GM21526 (cell line): ENCODE measurements around the gene IGSF9B.

Experiments
- ATAC-seq: cut with Tn5 transposase; IDR thresholded peaks from one replicate; pipeline ENCODE4 v1.9.1; 2021; ENCODE audit warnings: moderate library complexity; ENCODE audit not compliant: unreplicated experiment, low FRiP score

IGSF9B gene

DNA sequence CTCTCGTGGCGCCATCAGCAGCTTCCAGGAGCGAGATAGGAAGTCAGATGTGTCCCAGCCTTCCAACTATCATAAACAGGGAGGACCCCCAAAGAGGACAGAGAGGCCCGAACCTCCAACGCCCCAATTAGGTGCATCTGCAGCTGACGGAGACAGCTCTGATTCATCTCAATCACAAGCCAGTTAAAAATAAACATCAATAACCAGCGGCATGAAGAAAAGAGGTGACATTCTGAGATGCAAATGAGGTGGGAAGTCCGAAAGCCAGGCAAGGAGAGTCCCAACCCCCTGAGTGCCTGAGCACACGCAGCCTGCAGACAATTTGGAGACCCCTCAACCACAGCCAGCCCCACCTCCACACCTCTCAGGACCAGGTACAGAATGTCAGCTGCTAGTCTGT lies 28.1 kb upstream of the IGSF9B start:
- no peak for ATAC-seq

DNA sequence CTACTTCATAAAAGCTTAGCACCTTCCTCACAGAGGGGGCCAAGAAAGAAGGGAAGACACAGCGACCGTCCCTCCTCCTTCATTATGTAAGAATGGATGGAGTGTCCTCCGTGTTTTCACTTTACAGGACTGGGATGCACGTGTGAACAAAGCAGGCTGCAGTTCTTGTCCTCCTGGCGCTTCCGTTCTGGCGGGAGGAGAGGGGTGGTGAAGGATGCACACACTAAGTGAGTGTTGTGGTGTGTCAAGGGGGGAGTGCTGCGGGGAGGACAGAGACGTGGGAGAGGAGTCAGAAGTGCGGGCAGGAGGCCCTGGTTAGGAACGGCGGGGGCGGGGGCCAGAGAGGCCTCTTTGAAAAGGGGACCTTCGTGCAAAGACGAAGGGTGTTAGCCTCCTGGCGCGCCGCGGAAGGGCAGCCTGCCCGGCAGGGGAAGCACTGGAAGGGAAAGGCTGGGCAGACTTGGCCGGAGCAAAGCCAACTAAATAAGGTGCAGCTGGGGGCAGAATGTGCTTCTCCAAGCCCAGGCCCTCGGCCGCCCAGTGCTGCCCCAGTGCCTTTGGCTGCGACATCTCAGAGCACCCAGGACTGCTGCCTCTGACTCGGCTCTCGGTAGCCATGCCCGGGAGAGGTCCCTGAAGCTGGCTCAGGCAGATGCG lies 27.0 kb upstream of the IGSF9B start:
- ATAC-seq, result no peak

DNA sequence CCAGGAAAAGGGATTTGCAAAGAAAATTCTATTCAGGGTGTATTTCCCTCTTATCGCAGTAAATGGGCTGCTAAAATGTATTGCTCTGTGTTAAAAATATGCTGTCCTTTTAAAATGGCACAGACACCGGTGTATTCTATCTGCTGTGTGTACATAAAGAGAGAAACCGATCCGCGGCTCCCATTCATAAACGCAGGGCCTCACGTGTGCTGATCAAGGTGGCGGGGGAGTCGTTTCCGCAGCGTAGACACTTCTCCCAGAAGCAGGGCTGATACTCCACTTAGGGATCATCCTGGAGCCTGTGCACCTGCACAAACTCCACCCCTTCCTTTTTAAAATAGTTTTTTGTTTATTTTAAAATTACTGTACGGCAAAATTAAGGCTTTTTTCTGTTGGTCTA lies 26.1 kb upstream of the IGSF9B start:
- no peak for ATAC-seq

DNA sequence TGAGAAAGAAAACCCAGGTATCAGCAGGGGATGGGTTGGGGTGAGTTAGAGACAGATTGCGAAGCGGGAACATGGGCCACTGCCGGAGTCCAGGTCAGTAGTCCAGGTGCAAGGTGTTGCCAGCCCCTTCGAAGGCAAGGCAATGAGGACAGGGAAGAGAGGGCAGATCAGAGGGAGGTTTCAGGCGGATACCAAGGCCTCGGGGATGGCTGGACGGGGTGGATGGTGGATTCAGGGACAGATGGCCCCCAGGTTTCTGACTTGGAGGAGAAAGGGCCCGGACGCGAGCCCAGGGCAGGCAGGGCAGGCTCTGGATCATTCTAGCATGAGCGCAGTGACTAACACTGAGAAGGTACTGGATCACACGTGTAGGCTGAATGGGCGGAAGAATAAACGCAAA lies 25.4 kb upstream of the IGSF9B start:
- ATAC-seq, result no peak

DNA sequence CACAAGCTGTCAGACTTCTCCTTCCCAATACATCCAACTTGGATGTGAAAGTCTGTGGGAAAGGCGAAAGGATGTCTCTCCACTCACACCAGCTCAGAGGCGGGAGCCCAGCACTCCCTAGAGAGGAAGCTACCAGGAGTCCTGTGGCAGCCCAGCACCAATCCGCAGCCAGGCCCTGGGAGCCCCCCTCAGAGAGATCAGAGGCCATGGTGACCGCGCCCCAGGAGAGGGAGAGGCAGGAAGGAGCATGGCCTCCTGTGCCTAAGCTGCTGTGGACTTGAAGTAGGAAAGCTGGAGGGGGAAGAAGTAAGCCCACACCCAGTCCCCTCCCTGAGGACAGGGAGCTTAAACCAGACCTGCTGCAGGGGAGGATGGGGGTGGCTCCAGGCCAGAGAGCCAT lies 24.4 kb upstream of the IGSF9B start:
- no peak for ATAC-seq

DNA sequence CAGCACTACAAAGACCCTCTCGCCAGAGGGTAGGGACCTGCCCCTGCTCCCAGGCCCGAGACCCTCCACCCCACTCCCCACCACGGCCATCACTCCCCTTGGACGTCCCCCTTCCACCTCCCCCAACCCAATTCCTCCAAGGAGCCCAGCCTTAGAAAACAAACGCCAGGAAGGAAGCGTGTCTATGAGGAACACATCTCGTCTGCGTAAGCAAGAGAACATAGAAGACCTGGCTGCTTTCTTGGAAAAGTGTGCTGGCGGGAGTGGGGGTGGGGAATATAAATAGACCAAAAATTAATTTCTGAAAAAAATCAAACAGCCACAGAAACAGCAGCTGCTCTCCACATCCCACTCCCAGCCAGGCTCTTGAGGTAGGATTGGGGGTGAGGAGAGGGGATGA lies 23.9 kb upstream of the IGSF9B start:
- no peak for ATAC-seq

DNA sequence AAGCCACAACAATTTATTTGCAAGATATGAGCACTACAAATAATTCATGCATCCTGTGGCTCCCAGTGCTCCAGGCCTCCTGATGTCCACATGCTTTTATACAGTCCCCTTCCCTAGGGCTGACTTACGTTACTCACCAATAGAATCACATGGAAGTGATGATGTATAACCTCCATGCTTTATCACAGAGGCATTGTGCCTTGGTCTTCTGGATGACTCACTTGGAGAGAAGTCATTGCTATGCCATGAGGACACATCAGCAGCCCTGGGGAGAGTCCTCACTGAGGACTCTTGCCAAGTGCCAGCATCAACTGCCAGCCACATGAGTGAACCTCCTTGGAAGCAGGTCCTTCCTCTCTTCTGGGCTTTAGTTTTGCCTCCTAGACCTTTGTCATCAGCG lies 22.0 kb upstream of the IGSF9B start:
- no peak for ATAC-seq

DNA sequence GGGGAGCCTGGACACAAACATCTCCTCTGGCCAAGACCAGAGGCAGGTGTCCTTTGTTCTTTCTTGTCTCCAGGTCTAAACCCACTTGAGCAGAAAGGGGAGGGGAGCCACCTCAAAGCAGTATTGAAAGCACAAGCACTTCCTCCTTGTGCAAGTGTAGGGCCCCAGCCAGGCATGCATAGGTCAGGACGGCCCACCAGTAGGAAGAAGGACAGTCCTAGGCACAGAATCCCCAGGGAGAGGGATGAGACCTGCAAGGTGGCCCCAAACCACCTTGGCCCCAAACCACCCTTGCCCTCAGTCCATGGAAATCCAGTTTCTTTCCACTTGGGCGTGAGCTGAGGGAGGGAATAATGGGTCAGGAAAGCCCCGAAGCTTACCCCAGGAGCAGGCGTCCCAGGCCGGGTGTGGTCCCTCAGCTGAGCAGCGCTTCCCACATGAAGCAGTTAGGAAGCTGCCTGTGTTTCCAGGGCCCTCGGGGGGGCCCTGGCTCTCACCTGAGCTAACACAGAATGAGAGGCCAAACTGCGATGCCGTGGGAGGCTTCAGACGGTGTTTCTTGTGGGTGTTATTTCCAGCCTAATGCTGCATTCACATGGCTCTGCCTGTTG lies 20.4 kb upstream of the IGSF9B start:
- ATAC-seq, result peak; percentile 98

DNA sequence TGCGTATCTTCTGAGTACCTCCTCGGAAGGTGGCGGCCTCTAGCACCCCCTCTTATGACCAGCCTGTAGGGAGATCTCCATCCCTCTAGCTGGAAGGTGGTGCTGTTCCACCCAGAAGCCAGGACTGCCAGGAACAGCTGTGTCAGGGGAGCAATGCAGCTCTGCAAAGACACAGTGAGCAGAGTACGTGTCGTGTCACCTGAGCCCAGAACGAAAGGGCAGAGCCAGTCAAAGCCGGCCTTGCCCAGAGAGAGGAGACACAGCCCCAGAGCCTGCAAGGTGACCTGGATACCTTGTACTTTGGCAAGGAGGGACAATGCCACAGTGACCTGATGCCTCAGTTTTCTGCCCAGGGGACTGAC lies 18.7 kb upstream of the IGSF9B start:
- ATAC-seq, result no peak

DNA sequence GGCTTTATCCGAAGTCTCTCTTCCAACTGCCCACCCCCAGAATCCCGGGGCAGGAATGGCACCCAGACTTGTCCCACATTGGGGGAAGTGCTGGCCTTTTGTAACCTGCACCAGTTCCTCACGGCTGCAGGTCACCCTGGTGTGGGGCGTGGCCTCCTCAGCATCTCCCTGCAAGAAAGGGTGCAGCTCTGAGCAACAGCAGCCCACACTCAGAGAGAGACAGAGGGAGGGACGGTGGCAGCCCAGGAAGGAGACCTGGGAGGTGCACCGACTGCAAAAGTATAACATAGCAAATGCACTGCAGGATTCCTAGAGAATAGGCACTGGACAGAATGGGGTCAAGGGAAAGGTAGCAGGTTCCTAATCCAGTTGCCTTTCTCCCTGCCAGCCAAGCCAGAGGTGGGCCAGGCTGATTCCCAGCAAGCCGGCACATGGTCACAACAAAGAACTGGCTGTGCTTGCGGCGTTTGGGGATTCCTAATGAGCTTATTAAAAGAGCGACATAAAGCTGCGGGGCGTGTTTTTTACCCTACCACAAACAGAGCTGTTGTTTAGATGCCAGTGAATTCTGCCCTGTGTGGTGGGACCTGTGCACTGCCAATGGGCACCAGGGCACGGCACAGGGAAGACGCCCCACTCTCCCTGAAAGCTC lies 18.2 kb upstream of the IGSF9B start:
- ATAC-seq, result no peak

DNA sequence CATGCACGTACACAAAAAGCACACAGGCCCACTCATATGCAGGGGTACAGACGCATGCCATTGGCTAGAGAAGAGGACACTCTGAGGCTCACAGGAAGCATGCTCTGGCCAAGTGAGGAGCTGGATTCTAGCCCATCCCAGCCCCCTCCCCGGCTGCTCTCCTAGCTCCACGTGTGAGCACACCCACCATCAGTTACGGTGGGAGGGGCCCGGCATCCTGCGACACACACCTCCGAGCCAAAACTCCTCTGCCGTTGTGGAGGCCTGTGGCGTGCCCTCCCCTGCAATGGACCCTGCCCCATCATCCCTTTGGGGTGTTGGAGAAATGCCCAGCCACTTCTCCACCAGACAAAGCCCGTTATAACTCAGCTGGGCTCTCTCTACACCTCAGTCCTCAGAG lies 15.1 kb upstream of the IGSF9B start:
- ATAC-seq, result no peak

DNA sequence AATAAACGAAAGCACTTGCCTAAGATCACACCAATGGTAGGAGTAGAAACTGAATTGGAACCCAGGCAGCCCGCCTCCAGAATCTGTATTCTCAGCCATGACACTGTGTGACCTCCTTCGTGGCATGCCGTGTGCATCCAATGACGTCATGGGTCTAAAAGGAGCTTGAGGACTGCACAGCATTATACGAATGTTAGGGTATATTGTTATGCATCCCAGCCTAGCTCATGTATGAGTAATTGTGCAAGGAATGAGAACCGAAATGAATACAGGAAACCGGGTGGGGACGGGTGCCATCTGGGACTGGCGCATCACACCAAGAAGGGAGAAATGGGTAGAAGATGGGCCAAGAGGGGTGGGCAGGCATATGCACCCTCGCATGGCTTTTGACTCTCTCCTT lies 12.3 kb upstream of the IGSF9B start:
- ATAC-seq, result no peak

DNA sequence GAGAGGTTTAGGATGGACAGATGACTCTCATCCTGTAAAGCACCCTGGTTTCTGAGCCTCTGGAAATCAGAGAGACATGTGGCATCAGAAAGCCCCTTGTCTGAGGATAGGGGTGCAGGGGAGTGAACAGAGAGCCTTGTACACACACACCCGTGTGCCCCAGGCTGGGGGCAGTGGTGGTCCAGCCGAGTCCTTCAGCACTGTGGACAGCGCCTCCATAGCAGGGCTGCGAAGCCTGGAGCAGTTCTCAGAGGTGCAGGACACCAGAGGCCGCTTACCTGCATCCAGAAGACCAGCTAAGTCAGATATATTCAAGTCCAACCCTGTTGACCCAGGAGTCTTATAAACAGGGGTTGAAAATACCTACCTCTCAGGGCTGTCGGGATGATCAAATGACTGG lies 11.5 kb upstream of the IGSF9B start:
- no peak for ATAC-seq

DNA sequence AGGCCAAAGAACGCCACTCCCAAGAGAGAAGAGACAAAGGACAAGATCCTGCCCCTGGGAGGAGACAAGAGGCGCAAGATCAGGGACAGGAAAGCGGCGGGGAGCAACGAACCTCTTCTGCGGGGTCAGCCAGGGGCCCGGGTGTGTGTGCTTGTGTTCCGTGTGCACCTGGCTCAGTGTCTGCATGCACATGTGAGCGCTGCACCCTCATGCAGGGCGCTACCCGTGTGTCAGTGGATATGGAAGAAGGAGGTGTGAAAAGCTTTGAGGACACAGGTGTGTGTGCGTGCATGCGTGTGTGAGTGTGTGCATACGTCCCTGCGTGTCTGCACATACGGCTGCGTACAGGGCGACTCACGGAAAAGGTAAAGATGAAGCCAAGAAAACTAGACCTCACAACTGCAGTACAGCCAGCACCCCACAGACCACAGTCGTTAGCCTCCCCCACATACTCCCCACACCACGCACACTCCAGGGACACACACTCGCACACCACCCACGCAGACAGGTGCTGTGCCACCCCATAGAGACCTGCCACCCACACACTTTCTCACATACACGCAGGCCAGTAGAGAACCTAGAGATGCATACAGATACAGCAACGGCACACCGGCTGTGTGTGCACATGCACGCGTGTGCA lies 11.0 kb upstream of the IGSF9B start:
- no peak for ATAC-seq

DNA sequence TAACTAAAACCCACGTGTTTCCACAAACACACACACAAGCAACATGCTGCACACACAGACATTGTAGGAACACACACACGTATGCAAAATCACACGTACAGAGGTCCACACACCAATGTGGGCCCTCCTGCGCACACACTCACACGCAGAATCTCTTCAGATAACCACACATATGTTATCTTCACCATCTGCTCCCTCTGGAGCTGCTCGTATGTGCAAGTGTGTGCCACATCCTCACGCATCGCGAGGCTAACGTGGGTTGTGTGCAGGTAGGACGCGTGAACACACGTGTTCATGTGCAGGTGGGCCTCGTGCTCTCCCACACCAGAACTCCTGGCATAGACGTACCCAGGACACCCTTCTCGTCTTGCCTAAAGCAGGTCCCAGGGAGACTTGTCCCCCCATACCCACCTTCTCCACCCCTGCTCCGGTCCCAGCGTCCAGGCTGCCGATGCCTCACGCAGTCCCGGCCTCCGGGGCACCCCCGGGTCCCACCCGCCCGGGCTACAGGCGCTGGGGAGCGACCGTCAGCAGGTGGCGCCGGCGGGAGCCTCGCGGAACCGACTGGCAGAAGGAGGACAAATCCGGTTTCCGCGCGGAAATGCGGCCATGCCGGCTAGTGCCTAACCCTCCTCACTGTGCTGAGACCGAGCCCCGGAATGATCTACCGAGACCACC lies 10.3 kb upstream of the IGSF9B start:
- ATAC-seq, result no peak

DNA sequence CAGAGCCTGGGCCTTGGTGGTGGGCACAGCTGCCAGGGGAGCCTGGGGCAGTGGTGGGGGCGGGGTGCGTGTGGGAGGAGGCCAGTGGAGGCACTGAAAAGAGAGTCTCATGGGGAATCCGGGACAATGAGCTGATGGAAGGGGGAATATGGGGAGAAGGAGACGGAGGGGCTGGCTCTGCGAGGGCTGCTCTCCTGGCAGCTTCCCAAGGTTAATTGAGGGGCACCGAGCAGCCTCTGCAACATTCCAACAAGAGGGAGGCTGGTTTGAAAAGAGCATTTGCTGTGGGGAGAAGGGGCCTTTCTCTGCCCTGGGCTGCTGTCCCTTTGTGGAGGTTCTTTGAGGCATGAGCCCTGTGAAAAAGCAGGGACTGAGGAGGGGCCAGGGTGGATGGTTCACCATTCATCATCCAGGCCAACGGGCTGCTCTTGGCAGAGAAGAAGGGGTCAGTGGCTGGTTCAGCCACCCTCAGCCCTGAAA lies 9.4 kb upstream of the IGSF9B start:
- ATAC-seq, result no peak

DNA sequence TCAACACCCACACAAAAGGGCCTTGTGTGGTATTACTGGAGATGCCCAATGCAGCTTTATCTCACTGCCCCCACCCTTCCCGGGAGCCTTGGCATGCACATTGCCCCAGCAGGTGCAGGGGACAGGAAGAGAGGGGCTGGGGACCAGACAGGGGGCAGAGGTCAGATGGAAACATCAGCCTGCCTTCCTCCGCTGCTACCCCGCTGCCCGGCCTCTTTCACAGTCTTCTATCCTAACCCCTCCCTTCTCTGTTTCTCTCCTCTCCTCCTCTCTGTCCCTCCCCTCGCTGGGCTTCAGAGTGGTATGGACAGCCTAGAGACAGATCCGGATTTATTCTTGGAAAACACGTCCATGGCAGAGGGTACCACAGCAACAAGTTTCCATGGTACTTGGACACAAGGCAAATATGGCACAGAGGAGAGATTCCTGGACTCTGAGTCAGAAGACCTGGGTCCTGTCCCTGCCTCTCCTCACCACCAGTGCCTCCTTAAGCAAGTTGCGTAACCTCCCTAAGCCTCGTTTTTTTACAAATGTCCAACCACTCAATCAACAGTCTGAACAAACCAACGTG lies 8.3 kb upstream of the IGSF9B start:
- ATAC-seq, result no peak

DNA sequence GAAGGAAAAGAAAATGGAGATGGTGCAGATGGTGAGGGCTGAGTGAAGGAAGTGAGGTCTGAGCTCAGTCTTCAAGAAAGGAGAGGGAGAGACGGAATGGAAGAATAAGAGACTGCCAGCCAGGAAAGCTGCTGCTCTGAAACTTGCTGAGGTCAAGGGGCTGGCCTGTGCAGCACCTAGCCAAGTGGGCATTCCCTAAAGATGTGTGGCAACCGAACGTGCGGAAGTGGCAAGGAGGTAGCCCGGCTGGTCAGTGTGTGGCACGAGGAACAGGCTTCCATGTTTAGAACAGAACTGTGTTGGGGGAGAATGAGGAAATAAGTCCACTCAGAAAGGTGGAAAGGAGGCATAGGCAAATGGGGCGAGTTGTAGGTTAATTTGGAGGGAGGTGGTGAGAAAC lies 7.6 kb upstream of the IGSF9B start:
- no peak for ATAC-seq

DNA sequence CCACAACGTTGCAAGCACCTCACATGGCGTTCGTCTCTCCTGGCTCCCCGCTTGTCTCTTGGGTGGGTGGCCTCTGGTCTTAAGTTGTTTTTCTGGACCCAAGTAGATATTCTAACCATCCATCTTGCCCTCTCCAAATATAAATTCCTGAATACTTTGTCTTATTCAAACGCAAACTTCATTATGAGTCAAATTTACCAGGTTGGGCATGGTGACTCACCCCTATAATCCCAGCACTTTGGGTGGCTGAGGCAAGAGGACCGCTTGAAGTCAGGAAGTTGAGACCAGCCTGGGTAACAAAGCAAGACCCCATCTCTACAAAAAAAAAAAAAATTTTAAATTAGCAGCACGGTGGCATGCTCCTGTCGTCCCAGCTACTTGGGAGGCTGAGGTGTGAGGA lies 5.1 kb upstream of the IGSF9B start:
- no peak for ATAC-seq

DNA sequence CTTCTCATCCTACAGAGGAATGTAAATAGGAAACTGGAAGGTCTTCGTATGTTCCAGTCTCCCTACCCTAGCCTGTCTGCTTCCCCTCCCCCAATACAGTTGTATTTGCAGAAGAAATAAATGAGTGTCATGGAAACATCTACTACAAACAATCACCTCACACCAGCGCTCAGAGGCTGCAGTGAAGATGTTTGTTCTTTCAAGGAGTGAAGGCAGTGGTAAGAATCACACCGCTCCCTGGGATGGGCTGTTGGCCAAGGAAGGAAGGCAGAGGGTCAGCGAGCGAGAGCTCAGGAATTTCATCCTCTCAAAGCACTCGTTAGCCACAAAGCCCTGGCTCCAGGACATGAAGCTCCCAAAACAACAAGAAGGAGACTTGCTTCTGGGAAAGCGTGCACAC lies 1.1 kb upstream of the IGSF9B start:
- ATAC-seq, result no peak

DNA sequence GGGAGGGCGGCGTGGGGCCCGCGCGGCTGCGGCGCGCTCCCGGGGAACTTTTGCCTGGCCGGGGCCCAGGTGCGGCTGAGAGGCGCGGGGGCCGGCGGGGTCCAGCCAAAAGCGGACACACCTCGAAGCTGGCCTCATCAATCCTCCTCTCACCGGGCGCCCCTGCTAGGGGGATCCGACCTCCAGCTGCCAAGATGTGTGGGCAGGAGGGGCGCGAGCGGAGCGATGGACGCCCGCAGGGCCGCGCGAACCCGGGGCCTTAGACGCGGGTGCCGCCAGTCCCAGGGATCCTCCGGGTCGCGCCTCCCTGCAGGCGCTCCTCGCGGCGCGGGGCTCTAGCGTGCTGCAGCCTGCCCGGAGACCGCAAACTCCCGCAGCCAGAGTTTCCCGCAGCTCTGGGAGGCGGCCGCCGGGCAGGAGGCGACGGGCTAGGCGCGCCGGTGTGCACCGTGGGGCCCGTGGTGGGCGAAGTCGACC lies 785 bp downstream of the IGSF9B start:
- no peak for ATAC-seq
